Bone marrow (tissue), 2 donors: ENCODE data around the gene NFKB2.

Source experiments
- DNase-seq, 2 donors: peaks; one replicate each; lab custom pipeline; 2025; lab: John Stamatoyannopoulos, UW

NFKB2 gene

DNA sequence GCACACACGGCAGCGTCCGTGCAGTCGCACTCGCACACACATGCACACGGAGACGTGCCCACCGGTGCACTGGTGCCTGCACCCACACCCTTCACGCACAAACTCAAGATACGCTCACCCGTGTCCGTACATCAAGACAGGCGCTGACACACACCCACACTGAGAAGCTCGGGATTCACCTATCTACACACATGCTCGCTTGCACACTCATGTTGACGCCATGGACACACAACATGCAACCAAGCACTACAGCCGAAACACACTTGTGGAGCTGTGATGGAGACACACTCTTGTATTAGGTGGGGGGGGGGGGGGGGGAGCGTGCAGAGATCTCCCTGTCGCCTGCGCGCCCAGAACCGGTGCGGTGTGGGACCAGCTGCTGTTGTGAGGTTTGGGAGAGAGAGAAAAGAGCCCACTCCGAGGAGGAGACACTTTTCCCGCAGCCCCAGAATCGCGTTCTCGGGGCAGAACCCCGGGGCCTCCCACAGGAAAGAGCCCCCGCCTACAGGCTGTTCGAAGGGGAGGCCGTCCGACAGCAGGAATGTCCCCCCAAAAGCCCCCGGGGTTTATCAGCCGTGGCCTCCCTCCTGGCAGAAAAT lies 605 bp upstream of the NFKB2 start:
- peak in 1 of 2 donors; percentile 82 for DNase-seq

DNA sequence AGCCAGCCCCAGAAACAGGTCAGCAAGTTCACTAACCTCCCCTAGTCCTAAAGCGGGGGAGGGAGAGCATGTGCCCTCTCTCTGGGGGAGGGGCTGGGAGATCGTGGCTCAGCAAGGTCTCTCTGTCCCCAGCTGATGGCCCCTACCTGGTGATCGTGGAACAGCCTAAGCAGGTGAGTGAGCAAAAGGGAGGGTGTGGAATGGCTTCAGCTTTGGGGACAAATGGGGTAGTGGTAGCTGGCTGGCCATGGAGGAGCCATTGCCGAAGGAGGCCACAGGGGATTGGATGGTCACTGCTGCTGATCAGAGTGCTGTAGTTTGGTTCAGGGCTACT lies 779 bp downstream of the NFKB2 start:
- DNase-seq, result no peak

DNA sequence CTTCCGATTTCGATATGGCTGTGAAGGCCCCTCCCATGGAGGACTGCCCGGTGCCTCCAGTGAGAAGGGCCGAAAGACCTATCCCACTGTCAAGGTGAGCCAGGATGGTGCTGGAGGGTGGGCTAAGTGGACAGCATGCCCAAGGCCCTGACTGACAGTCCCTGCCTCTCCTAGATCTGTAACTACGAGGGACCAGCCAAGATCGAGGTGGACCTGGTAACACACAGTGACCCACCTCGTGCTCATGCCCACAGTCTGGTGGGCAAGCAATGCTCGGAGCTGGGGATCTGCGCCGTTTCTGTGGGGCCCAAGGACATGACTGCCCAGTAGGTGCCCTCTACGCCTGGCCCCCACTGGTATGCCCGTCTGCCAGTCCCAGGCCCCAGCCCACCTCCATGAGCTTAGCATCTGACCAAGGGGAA lies 1.2 kb downstream of the NFKB2 start:
- no peak for DNase-seq

DNA sequence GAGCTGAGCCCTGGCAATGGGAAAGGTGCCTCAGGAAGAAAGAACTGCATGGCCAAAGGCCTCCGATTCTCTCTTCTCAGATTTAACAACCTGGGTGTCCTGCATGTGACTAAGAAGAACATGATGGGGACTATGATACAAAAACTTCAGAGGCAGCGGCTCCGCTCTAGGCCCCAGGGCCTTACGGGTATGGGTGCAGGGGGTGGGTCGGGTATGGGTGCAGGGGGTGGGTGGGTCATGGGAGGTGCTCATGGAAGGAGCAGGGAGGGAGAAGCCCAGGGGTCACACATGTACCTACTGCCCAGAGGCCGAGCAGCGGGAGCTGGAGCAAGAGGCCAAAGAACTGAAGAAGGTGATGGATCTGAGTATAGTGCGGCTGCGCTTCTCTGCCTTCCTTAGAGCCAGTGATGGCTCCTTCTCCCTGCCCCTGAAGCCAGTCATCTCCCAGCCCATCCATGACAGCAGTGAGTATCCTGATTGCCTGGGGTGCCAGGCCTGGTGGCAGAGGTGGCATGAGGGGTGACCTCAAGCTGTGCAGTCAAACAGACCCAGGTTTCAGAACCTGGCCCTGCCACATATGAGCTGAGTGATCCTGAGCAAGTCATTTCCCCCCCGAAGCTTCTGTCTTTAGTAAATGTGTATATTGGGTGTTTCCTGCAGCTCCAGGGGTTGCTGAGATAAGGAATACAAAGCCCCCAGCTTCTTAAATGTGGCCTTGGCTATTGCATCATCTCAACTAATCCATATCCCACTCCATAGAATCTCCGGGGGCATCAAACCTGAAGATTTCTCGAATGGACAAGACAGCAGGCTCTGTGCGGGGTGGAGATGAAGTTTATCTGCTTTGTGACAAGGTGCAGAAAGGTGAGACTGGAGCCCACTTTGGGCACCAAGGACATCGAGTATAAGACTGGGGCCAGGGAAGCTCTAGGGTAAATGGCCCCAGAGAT lies 2.0 kb downstream of the NFKB2 start:
- DNase-seq, result no peak

DNA sequence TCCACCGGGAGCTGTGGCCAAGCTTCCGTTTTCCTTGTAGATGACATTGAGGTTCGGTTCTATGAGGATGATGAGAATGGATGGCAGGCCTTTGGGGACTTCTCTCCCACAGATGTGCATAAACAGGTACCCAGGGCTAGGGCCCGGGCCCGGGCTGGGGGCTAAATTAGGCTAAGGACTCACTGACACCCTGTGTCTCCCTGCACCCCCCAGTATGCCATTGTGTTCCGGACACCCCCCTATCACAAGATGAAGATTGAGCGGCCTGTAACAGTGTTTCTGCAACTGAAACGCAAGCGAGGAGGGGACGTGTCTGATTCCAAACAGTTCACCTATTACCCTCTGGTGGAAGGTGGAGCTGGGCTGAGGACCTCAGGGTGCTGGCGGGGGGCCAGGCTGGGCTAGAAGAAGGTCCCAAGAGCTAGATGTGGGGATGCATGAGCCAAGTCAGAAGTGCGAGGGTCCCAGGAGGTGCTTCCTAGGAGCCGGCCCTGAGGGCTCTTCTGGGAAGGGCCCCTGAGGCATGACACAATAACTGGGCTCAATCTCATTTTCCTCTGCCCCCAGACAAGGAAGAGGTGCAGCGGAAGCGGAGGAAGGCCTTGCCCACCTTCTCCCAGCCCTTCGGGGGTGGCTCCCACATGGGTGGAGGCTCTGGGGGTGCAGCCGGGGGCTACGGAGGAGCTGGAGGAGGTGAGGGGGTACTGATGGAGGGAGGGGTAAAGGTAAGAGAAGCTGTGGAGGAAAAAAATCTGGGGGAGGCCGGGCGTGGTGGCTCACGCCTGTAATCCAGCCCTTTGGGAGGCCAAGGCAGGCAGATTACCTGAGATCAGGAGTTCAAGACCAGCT lies 2.9 kb downstream of the NFKB2 start:
- no peak for DNase-seq

DNA sequence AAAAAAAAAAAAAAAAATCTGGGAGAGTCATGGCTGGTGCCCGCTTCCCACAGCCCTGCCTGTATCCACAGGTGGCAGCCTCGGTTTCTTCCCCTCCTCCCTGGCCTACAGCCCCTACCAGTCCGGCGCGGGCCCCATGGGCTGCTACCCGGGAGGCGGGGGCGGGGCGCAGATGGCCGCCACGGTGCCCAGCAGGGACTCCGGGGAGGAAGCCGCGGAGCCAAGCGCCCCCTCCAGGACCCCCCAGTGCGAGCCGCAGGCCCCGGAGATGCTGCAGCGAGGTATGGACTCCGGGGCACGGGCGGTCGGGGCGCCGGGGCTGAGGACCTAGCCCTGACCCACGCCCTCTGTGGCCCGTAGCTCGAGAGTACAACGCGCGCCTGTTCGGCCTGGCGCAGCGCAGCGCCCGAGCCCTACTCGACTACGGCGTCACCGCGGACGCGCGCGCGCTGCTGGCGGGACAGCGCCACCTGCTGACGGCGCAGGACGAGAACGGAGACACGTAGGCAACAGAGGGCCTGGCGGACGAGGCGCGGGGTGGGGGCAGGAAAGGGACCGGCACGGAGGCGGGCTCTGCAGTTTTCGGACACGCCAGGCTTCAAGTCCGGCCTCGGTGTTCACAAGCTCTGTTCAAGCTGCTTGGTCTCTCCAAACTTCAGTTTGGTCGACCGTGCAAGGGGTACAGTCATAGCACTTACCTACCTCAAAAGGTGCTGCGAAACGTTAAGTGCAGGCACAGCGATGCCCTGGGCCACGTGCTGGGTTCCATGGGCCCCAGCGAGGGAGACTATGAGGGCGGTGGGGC lies 3.9 kb downstream of the NFKB2 start:
- peak; percentile 68 for DNase-seq

DNA sequence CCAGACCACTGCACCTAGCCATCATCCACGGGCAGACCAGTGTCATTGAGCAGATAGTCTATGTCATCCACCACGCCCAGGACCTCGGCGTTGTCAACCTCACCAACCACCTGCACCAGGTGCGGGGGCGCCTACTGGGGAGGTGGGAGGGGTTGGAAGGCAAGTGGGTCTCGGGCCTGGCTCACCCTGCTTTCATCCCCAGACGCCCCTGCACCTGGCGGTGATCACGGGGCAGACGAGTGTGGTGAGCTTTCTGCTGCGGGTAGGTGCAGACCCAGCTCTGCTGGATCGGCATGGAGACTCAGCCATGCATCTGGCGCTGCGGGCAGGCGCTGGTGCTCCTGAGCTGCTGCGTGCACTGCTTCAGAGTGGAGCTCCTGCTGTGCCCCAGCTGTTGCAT lies 4.6 kb downstream of the NFKB2 start:
- no peak for DNase-seq

DNA sequence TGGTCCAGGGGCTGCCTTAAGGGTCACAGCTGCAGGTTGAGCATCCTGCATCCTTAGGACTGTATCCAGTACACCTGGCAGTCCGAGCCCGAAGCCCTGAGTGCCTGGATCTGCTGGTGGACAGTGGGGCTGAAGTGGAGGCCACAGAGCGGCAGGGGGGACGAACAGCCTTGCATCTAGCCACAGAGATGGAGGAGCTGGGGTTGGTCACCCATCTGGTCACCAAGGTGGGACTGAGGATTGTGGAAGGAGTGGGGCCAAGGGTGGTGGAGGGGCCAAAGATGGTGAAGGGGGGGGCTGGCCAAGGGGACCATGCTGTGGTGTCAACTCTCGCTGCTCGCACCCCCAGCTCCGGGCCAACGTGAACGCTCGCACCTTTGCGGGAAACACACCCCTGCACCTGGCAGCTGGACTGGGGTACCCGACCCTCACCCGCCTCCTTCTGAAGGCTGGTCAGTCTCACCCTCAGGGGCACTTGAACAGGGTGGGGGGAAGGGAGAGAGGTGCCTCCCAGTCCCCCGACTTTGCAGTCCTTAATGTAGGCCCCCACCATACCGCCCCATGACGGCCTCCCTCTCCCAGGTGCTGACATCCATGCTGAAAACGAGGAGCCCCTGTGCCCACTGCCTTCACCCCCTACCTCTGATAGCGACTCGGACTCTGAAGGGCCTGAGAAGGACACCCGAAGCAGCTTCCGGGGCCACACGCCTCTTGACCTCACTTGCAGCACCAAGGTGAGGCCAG lies 5.3 kb downstream of the NFKB2 start:
- DNase-seq, result no peak

DNA sequence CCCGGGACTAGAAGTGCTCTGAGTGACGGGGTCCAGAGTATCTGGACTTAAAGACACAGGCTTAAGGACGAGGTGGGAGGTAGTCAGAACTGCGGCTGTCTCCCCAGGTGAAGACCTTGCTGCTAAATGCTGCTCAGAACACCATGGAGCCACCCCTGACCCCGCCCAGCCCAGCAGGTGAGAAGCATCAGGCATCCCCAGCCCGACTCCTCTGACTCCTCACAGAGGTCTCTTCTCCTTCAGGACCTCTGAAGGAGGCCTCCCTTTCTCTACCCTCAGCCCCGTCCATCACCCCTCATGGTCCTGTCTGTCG lies 5.8 kb downstream of the NFKB2 start:
- DNase-seq, result no peak

DNA sequence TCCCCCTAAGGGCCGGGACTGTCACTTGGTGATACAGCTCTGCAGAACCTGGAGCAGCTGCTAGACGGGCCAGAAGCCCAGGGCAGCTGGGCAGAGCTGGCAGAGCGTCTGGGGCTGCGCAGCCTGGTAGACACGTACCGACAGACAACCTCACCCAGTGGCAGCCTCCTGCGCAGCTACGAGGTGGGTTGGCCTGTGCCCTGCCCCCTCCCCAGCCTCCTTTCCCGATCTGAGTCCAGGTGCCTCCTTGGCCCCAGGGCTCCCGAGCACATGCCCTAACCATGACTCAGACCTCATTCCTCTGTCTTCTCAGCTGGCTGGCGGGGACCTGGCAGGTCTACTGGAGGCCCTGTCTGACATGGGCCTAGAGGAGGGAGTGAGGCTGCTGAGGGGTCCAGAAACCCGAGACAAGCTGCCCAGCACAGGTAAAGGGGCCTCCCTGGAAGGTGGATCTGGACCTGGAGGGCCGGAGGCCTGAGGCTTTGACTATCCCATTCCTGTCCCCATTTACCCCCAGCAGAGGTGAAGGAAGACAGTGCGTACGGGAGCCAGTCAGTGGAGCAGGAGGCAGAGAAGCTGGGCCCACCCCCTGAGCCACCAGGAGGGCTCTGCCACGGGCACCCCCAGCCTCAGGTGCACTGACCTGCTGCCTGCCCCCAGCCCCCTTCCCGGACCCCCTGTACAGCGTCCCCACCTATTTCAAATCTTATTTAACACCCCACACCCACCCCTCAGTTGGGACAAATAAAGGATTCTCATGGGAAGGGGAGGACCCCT lies 6.4 kb downstream of the NFKB2 start:
- no peak for DNase-seq

DNA sequence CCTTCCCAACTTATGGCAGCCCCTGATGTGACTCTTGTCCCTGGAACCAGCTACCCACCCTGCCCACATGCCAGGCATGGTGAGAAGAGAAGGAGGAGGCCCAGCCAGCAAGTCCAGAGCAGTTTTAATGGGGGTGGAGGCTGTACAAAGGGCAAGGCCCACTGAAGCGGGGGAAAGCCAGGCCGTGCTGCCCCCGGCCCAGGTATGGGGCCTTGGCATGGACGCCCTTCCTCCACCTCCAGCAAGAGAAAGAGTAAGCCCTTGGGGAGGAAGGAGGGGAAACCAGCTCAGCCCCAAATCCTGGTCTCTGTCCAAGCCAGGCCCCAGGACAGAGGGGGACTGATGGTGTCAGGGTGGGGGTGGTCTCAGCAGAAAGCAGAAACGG lies 7.0 kb downstream of the NFKB2 start:
- DNase-seq, result no peak

DNA sequence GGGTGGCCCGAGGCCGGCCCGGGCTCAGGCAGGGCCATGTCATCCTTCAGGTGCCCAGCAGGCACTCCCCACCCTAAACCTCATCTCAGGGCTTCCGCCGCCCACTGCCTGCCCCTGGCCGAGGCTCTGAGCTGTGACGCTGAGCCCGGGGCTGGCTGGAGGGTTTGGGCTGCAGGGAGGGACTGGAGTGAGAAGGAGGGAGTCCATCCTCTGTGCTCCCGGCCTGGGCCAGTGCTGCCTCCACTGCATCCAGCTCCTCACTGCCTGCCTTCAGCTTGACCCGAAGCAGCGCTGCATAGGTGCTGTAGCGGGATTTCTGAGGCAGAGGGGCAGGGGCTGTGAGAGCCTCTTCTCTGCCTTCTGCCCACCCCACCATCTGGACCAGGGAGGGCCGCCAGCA lies 7.6 kb downstream of the NFKB2 start:
- no peak for DNase-seq

DNA sequence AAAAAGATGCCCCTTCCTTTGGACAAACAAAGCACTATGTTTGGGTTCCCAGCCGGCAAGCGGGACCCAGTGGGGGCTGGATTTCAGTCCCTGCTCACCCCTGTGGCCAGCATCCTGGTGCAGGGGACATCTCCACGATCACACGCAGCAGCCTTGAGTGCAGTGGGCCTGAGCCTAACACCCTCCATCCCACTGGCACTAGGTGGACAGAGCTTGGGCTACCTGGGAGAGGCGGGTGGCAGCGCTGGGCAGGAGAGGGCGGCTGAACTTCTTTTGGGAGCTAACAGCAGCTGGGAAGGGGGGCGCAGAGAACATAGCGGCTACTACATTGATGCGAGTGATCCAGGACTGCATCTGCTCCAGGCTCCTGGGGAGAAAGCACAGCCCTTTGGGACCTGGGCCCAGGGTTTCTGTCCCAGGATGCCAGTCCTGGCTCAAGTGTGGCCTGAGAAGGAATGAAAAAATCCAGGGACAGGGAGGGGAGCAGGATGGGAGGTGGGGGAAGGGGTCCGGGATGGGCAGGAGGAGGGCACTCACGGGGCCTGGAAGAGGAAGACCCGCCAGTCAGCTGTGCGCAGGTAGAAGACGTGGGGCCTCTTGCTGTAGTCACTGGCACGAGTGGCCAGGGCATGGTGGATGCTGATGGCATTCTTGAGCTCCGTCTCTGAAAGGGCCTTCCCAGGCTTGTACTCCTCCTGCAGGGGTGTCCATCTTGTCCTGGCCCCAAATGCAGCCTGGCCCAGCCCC lies 9.0 kb downstream of the NFKB2 start:
- DNase-seq, result no peak

DNA sequence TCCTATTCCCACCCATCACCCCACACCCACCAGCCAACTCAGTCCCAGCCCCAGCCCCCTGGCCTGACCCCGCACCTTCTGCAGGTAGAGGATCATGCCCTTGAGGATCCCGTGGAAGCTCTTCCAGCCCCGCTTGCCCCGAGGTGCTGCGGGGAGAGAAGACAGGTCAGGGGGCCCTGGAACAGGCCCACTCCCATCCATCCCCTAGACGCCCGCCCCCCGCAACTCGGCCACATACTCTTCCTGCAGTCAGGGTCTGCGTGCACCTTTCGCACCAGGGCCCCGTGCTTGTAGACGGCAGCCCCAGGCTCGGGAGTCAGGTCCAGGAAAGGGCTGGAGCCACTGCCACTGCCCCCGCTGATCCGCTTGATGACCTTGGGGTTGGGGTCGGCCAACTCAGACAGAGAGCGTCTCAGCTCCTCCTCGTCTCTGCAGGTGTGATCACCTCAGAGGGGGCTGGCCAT lies 9.6 kb downstream of the NFKB2 start:
- DNase-seq, result no peak

DNA sequence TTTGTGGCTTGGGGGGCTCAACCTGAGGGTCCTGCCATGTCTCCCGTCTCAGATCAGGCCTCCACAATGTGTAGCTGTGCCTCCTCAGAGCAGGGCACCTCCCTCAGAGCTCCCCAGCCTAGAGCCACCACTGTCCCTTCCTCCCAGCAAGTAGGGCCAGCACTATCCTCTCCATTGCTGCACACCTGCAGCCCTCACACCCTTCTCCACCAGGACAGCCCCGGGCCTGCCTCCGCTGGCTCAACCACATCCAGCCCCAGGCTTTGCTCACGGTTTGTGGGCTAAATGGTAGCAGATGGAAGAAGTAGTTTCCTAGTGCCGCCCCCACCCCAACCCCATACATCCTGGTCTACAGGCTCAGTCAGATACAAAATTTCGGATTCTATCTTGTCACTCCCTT lies 10.1 kb downstream of the NFKB2 start:
- DNase-seq, result no peak

DNA sequence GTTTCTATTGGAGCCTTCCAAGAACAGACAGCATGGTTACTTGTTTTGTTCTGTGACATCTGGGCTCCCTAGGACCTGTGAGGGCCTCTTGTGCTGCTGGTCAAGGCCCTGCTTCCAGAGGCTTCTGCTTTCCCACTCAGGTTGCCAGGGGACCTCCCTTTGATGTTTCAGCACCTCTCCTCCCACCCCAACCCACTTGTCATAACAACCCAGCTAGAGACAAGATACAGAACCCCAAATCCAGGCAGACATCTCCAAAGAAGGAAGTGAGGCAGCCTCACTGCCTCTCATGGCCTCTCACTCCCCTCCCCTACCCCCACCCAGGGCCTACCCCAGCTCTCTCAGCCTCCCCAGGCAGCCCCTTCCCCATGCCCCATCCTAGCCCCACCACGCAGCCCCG lies 11.3 kb downstream of the NFKB2 start:
- no peak for DNase-seq

DNA sequence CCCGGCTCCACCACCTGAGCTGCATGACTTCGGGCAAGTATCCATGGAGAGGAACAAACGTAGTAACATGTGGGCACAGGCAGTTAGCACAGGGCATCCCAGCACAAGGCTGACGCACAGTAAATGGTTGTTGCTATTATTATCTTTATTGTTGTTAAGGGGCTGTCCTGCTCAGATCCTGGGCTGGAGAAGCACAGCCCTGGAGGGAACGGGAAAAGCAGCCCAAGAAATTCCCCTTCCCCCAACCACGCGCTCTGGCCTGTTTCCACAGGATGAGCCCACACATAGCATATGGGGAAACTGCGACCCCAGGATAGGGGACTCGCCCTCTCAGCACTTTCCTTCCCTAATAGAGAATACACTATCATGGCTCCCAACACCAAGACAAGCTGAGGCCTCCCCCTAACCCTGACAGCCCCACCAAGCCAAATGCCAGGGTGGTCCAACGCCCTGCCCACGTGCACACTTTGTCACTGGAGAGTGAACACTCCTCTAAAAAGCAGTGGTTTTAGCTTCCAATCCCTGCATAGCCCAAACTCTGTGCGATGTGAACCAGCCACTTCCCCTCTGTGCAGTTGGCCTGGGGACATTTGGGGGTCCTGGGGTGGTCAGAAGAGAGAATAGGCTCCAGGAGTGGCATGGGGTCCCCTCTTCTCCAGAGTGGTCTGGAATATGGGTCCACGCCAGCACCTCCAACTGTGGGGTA lies 12.1 kb downstream of the NFKB2 start:
- no peak for DNase-seq

DNA sequence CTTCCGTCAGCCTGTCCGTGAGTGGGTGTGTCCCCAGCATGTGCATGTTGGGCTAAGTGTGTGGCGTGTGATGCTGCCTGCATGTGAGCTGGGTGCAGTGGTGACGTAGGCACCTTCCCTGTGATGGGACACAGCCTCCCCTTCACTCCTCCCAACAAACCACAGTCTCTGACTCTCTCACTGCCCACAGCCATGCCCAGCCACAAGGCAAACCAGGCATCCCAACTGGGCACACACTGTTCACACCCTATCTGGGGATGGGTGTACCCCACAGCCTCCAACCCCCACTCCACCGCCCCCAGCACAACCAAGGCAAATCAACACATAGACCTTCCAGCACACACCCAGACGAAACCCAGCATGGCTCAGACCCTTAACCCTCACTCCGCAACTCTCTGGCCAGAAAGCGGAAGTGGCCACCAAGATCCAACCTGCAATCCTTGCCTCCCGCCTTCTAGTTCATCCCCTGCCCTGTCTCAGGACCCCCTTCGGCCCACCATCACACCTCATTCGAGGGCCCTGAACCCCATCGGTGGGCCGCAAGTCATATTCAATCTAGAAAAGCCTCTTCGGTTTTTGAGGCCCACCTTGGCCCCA lies 12.7 kb downstream of the NFKB2 start:
- DNase-seq, result no peak
